K562 (cell line): ENCODE measurements around the gene WNK1. TPM values are rescaled to one million over a fixed set of nuclear protein-coding genes. Genes with fewer than 3 reads are reported as not detected.
A peak's percentile ranks its signal among the peaks of the same experiment; 100 is the strongest.

Experiments used
- ATF7 ChIP-seq: fragments of 450-650 bp; IDR thresholded peaks from 2 replicates; pipeline ENCODE4 v1.7.1; 2014; ENCODE audit warnings: mild to moderate bottlenecking, moderate library complexity
- C11orf30 ChIP-seq: fragments of 450-650 bp; IDR thresholded peaks from 2 replicates; pipeline ENCODE4 v1.6.1; 2016; ENCODE audit warnings: low read depth, mild to moderate bottlenecking
- CBFB ChIP-seq: sonication (generic); formaldehyde crosslinking; IDR thresholded peaks from 2 replicates; pipeline ENCODE4 v1.4.0; 2020; ENCODE audit warnings: mild to moderate bottlenecking, missing genetic modification reagents
- ELK1 ChIP-seq: sonication (generic); formaldehyde crosslinking; IDR thresholded peaks from 2 replicates; pipeline ENCODE4 v1.8.1; 2022; ENCODE audit warnings: missing genetic modification reagents
- FOXK2 ChIP-seq, 2 experiments: fragments of 450-650 bp; IDR thresholded peaks in 1 of 2; conservative IDR thresholded peaks in 1 of 2; 2 replicates each; pipeline ENCODE4 v1.6.1; 2016; ENCODE audit warnings: low read depth in 2 of 2, mild to moderate bottlenecking in 1 of 2
- MAFG ChIP-seq: fragments of 450-650 bp; conservative IDR thresholded peaks from 2 replicates; pipeline ENCODE4 v1.6.1; 2016; ENCODE audit warnings: missing genetic modification characterization, missing compliant biosample characterization
- NFE2 ChIP-seq: IDR thresholded peaks from 2 replicates; pipeline ENCODE4 v1.6.1; 2014; ENCODE audit warnings: antibody characterized with exemption, low read depth
- PTBP1 ChIP-seq: fragments of 200-400 bp; formaldehyde crosslinking; IDR thresholded peaks from 2 replicates; pipeline ENCODE4 v1.6.1; 2017; ENCODE audit warnings: low read depth, low read length
- RBFOX2 ChIP-seq: fragments of 200-400 bp; formaldehyde crosslinking; IDR thresholded peaks from 2 replicates; pipeline ENCODE4 v1.6.1; 2017; ENCODE audit warnings: low read depth, mild to moderate bottlenecking, low read length, moderate library complexity
- TEAD4 ChIP-seq, 2 experiments: sonication (generic) in 1 of 2; formaldehyde crosslinking in 1 of 2; IDR thresholded peaks; 2 replicates each; pipeline versions ENCODE4 v1.6.1 to v1.8.0; 2012 to 2022; ENCODE audit warnings: borderline replicate concordance in 1 of 2, inconsistent platforms in 1 of 2, low read length in 1 of 2, mild to moderate bottlenecking in 1 of 2, missing genetic modification reagents in 1 of 2
- ZBTB17 ChIP-seq: fragments of 450-650 bp; formaldehyde crosslinking; IDR thresholded peaks from 2 replicates; pipeline ENCODE4 v1.4.0; 2020; ENCODE audit warnings: mild to moderate bottlenecking
- ZNF165 ChIP-seq: fragments of 250-450 bp; sonication (Bioruptor Pico); IDR thresholded peaks from 2 replicates; pipeline ENCODE4 v1.4.0; 2020; ENCODE audit warnings: borderline replicate concordance
- ZNF263 ChIP-seq: sonication (generic); formaldehyde crosslinking; IDR thresholded peaks from 2 replicates; pipeline ENCODE4 v1.8.0; 2022; ENCODE audit warnings: mild to moderate bottlenecking, missing genetic modification reagents, borderline replicate concordance
- ZNF316 ChIP-seq: fragments of 450-650 bp; IDR thresholded peaks from 2 replicates; pipeline ENCODE4 v1.6.1; 2016
- ZNF696 ChIP-seq: fragments of 250-450 bp; sonication (Bioruptor Pico); conservative IDR thresholded peaks from 2 replicates; pipeline ENCODE4 v1.4.0; 2020; ENCODE audit warnings: mild to moderate bottlenecking, moderate library complexity
- polyA plus RNA-seq, 8 experiments: library from polyadenylated mRNA; depleted of rRNA in 4 of 8; stranded (reverse) in 5 of 8; unstranded in 3 of 8; fragments of >200 nt; fragmentation: Nextera tagmentation in 2 of 8; fragmentation: Illumina TruSeq in 1 of 8; extraction: Ambion mirVana in 2 of 8; extraction: Trizol in 1 of 8; gene quantifications; 2 replicates each; pipeline versions ENCODE4 v1.2.1 to v1.2.3, GENCODE V29; 2011 to 2014; ENCODE audit warnings: inconsistent platforms in 1 of 8, missing spikeins in 1 of 8
- total RNA-seq, 7 experiments: library from RNA; depleted of rRNA in 6 of 7; stranded (reverse); fragments of >200 nt in 6 of 7; fragmentation: Illumina TruSeq in 2 of 7; extraction: Trizol in 2 of 7; gene quantifications; 2 replicates each; pipeline versions ENCODE4 v1.2.1 to v1.2.3, GENCODE V29; 2011 to 2021; ENCODE audit warnings: low replicate concordance in 1 of 7
- TF ChIP-seq, protein P1 (sequence below), 2 experiments: fragments of 150-350 bp in 1 of 2; IDR thresholded peaks; 2 replicates each; pipeline ENCODE4 v1.6.1; 2012 to 2016; ENCODE audit warnings: low read depth in 2 of 2, low read length in 2 of 2, mild to moderate bottlenecking in 1 of 2, moderate library complexity in 1 of 2
- TF ChIP-seq, protein P2 (sequence below): sonication (generic); formaldehyde crosslinking; IDR thresholded peaks from 2 replicates; pipeline ENCODE4 v1.9.0; 2022; ENCODE audit warnings: mild to moderate bottlenecking, missing genetic modification reagents

WNK1 gene
- total and polyA plus RNA-seq, 9 of the 15 experiments (the other 6 are each of a cell fraction or from before 2014, with no cell fraction given), result 4.3 to 73.9 (median 31.0) TPM

- TF ChIP-seq RBFOX2 (0 out of 2 replicates have a peak, but pooled peaks have one; percentile 20), ELK1 (CRISPR knock-in tag) (no peak), ZNF696 (CRISPR knock-in tag) (no peak), ZNF165 (CRISPR knock-in tag) (no peak), C11orf30 (peak; percentile 56), ZNF263 (CRISPR knock-in tag) (no peak), ZNF316 (peak; percentile 44; the same call in 1 of the 2 replicates), MAFG (tag) (peak; percentile 62), PTBP1 (no peak), ZBTB17 (CRISPR knock-in tag) (no peak), FOXK2 (conservative IDR thresholded peaks at IDR 0.05 in 1 of 2, IDR thresholded peaks at IDR 0.05 in 1 of 2; ENCODE audit: low read depth in 2 of 2) (peak in 1 of 2 experiments; percentile 31; a peak in 1 of 4 replicates), CBFB (CRISPR knock-in tag) (no peak), NFE2 (peak; percentile 77), TEAD4 (IDR thresholded peaks at IDR 0.05; ENCODE audit: low read length) (0 out of 2 replicates have a peak, but pooled peaks have one; percentile 33), TEAD4 (CRISPR knock-in tag; IDR thresholded peaks at IDR 0.05; ENCODE audit: borderline replicate concordance) (no peak), ATF7 (0 out of 2 replicates have a peak, but pooled peaks have one; percentile 16)
- TF ChIP-seq, protein P1, sequence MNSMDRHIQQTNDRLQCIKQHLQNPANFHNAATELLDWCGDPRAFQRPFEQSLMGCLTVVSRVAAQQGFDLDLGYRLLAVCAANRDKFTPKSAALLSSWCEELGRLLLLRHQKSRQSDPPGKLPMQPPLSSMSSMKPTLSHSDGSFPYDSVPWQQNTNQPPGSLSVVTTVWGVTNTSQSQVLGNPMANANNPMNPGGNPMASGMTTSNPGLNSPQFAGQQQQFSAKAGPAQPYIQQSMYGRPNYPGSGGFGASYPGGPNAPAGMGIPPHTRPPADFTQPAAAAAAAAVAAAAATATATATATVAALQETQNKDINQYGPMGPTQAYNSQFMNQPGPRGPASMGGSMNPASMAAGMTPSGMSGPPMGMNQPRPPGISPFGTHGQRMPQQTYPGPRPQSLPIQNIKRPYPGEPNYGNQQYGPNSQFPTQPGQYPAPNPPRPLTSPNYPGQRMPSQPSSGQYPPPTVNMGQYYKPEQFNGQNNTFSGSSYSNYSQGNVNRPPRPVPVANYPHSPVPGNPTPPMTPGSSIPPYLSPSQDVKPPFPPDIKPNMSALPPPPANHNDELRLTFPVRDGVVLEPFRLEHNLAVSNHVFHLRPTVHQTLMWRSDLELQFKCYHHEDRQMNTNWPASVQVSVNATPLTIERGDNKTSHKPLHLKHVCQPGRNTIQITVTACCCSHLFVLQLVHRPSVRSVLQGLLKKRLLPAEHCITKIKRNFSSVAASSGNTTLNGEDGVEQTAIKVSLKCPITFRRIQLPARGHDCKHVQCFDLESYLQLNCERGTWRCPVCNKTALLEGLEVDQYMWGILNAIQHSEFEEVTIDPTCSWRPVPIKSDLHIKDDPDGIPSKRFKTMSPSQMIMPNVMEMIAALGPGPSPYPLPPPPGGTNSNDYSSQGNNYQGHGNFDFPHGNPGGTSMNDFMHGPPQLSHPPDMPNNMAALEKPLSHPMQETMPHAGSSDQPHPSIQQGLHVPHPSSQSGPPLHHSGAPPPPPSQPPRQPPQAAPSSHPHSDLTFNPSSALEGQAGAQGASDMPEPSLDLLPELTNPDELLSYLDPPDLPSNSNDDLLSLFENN (IDR thresholded peaks at IDR 0.05; ENCODE audit: low read depth in 2 of 2, low read length in 2 of 2), result no peak
- TF ChIP-seq, protein P2, sequence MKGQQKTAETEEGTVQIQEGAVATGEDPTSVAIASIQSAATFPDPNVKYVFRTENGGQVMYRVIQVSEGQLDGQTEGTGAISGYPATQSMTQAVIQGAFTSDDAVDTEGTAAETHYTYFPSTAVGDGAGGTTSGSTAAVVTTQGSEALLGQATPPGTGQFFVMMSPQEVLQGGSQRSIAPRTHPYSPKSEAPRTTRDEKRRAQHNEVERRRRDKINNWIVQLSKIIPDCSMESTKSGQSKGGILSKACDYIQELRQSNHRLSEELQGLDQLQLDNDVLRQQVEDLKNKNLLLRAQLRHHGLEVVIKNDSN (CRISPR knock-in tag), result no peak
Measured at GRCh38 chr12:754851-755562, 2.6 kb downstream of the WNK1 start (continued).
